Lower lobe of right lung (tissue), 2 donors: ENCODE results near the gene TLCD5. TPM values are rescaled to one million over a fixed set of nuclear protein-coding genes. Genes with fewer than 3 reads are reported as not detected.

Experiments
- ATAC-seq, 2 donors: fragments of 200-7000 bp; cut with Tn5 transposase; one replicate each; pipeline ENCODE4 v1.9.1; 2020 to 2022; ENCODE audit warnings: mild to moderate bottlenecking in 2 of 2, moderate library complexity in 2 of 2
- DNase-seq: peaks from one replicate; pipeline ENCODE4 v3.0.0-alpha.2; 2020
- H3K27ac ChIP-seq: fragments of 200-600 bp; one replicate; pipeline ENCODE4 v1.8.0; 2022
- H3K27me3 ChIP-seq: fragments of 200-600 bp; one replicate; pipeline ENCODE4 v1.8.0; 2022; ENCODE audit warnings: low read depth
- H3K36me3 ChIP-seq: fragments of 200-600 bp; one replicate; pipeline ENCODE4 v1.8.0; 2022; ENCODE audit warnings: mild to moderate bottlenecking
- H3K4me1 ChIP-seq: fragments of 200-600 bp; one replicate; pipeline ENCODE4 v1.8.0; 2022
- H3K4me3 ChIP-seq: fragments of 200-600 bp; one replicate; pipeline ENCODE4 v1.8.0; 2022; ENCODE audit warnings: mild to moderate bottlenecking
- H3K9me3 ChIP-seq: fragments of 200-600 bp; one replicate; pipeline ENCODE4 v1.8.0; 2022
- CTCF ChIP-seq: fragments of 200-600 bp; IDR thresholded peaks from one replicate; pipeline ENCODE4 v1.8.0; 2022; ENCODE audit warnings: antibody characterized with exemption, mild to moderate bottlenecking
- intact Hi-C: fragments of 100-400 bp; cut with DNase I; formaldehyde crosslinking; loops from one replicate; pipeline ENCODE4 v1.11.0; 2022
- total RNA-seq: library from RNA; stranded (reverse); fragmentation: NEBNext Ultra II Directional; extraction: Animal tissue kit (Norgen Biotek cat#: 25700); gene quantifications from one replicate; pipeline ENCODE4 v1.2.1, GENCODE V29; 2021
- donor health status: DM: no; HTN: yes; CAD: no; lungs with severe emphysema.

The TLCD5 gene
- total RNA-seq, 1 donor from 2014 or later, result 3.5 TPM

DNA sequence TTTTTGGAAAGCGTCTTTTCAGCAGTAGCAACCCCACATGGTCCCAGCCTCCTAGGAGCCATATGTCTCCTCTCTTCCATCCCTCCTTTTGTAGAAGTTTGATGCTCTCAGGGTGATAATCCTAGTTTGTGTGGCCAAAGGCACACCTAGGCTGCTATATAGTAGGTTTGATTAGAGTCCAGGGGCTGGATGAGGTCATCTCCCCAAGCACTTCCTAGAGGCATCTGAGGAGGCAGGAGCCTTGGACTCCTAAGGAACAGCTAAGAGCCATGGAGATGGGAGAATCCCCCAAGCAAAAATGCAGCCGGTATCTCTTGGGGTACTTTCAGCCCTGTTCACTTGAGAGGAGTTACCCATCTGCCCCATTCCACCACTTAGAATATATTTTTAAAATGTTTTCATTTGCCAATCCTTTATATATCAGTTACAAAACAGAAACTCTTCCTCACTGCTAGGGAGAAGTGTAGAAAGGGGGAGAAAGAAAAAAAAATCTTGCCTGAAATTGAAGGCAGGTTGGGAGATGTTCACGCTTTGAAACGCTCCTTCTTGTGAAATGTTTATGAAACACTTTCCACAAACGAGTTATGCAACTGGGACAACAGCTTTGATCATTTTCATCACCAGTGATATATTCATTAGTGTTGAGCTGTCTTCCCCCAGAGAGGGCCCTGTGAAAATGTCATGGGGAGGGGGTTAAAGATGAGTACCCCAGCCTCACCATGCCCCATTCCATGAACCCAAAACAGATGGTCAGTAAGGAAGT is 31.9 kb upstream of the TLCD5 start:
- Histone ChIP-seq H3K4me1 (no peaks in the 10 kb centered on the region), H3K27ac (no peak overlapping the region), H3K27me3 (peaks cover 17% of the 10 kb centered on the region), H3K36me3 (no peaks in the 10 kb centered on the region), H3K9me3 (no peaks in the 10 kb centered on the region), H3K4me3 (no peak overlapping the region)
- TF ChIP-seq CTCF, result no peak
- DNase-seq (no peak), ATAC-seq (no peak)
- intact Hi-C loops, result no loop called here

GRCh38 chr11:120294096-120294495 is 31.0 kb upstream of the TLCD5 start:
- no peak for ATAC-seq
- H3K4me1 ChIP-seq, result no peaks in the 10 kb centered on the region

GRCh38 chr11:120295099-120295498 is 30.0 kb upstream of the TLCD5 start:
- Histone ChIP-seq H3K9me3 (no peaks in the 10 kb centered on the region), H3K4me3 (no peak overlapping the region), H3K4me1 (no peaks in the 10 kb centered on the region), H3K27ac (no peak overlapping the region), H3K27me3 (peaks cover 21% of the 10 kb centered on the region), H3K36me3 (no peaks in the 10 kb centered on the region)
- ATAC-seq, result no peak
- DNase-seq, result no peak
- intact Hi-C loops, result no loop called here
- TF ChIP-seq CTCF, result no peak

More at GRCh38 chr11:120294096-120294495, 31.0 kb upstream of the TLCD5 start:
- DNase-seq, result no peak
- H3K36me3 ChIP-seq, result no peaks in the 10 kb centered on the region
- peaks cover 21% of the 10 kb centered on the region for H3K27me3 ChIP-seq
- TF ChIP-seq CTCF, result no peak
- intact Hi-C loops, result no loop called here
- no peak overlapping the region for H3K4me3 ChIP-seq
- no peaks in the 10 kb centered on the region for H3K9me3 ChIP-seq
- H3K27ac ChIP-seq, result no peak overlapping the region

DNA sequence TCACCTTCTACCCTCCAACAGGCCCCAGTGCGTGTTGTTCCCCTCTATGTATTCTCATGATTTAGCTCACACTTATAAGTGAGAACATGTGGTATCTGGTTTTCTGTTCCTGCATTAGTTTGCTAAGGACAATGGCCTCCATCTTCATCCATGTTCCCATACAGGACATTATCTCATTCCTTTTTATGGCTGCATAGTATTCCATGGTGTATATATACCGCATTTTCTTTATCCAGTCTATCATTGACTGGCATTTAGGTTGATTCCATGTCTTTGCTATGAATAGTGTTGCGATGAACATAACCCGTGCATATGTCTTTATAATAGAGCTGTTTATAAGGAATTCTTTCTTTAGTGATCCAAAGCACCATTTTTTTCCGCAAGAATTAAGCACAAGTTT is 28.5 kb upstream of the TLCD5 start:
- ATAC-seq, result no peak
- Histone ChIP-seq H3K9me3 (no peaks in the 10 kb centered on the region), H3K4me1 (peaks cover 10% of the 10 kb centered on the region), H3K4me3 (no peak overlapping the region), H3K27me3 (peaks cover 21% of the 10 kb centered on the region), H3K27ac (no peak overlapping the region), H3K36me3 (no peaks in the 10 kb centered on the region)
- intact Hi-C loops, result no loop called here
- no peak for DNase-seq
- no peak for TF ChIP-seq CTCF

DNA sequence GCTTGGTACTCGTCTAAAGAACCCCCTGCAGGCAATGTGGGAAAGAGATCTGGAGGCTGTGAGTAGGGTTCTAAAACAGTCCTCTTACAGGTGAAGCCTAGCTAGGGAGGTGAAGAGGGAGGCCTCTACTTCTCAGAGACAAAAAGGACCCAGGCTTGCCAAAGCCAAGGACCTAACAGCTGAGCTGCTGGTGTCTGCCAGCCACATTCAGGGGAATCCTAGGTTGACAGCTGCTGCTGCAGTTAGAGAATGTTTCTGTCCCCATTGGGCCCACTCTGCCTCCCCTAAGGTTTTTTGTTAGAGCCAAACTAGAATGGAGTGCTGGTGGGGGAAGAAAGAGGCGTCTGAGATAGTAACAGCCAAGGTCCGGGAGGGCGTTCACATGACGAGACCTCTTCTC is 26.6 kb upstream of the TLCD5 start:
- no peak for TF ChIP-seq CTCF
- intact Hi-C loops, result no loop called here
- no peak overlapping the region for H3K4me3 ChIP-seq
- H3K4me1 ChIP-seq, result peaks cover 21% of the 10 kb centered on the region
- ATAC-seq, result no peak
- peaks cover 12% of the 10 kb centered on the region for H3K27me3 ChIP-seq
- no peaks in the 10 kb centered on the region for H3K36me3 ChIP-seq
- no peak for DNase-seq
- no peaks in the 10 kb centered on the region for H3K9me3 ChIP-seq
- H3K27ac ChIP-seq, result no peak overlapping the region
